Measurements from ENCODE around the gene NDUFV2.

Gene NDUFV2

GRCh38 chr18:9120796-9121195, 18.3 kb downstream of the NDUFV2 start:
- DNase-seq, result no peak

GRCh38 chr18:9123520-9123919, 21.0 kb downstream of the NDUFV2 start:
- no peak for DNase-seq

- no peak for DNase-seq
Observed at GRCh38 chr18:9124824-9125223, 22.3 kb downstream of the NDUFV2 start.

- no peak for DNase-seq
Observed at GRCh38 chr18:9126337-9126736, 23.8 kb downstream of the NDUFV2 start.

GRCh38 chr18:9130195-9130594, 27.7 kb downstream of the NDUFV2 start:
- DNase-seq, result no peak

- DNase-seq, result no peak
Observed at GRCh38 chr18:9130806-9131205, 28.3 kb downstream of the NDUFV2 start.

- no peak for DNase-seq
Observed at GRCh38 chr18:9132628-9133027, 30.1 kb downstream of the NDUFV2 start.

- DNase-seq, result no peak
Observed at GRCh38 chr18:9133225-9133624, 30.7 kb downstream of the NDUFV2 start.

GRCh38 chr18:9135081-9135911, 32.8 kb downstream of the NDUFV2 start:
- no peak for DNase-seq

GRCh38 chr18:9135912-9136314, 33.4 kb downstream of the NDUFV2 start:
- no peak for DNase-seq

- peak; percentile 99 for DNase-seq
Observed at GRCh38 chr18:9136315-9137155, 34.0 kb downstream of the NDUFV2 start, which contains the start of gene ANKRD12. Gene ANKRD12, plus strand, starts transcription at chr18:9136781. Its CDS starts 45,652 bp downstream, at chr18:9182433.

- DNase-seq, result peak; percentile 76
Observed at GRCh38 chr18:9137168-9138066, 34.9 kb downstream of the NDUFV2 start.

GRCh38 chr18:9139400-9140039, 37.0 kb downstream of the NDUFV2 start:
- no peak for DNase-seq

- no peak for DNase-seq
Observed at GRCh38 chr18:9140381-9140780, 37.9 kb downstream of the NDUFV2 start.

GRCh38 chr18:9140984-9141383, 38.5 kb downstream of the NDUFV2 start:
- no peak for DNase-seq

- no peak for DNase-seq
Observed at GRCh38 chr18:9146224-9146623, 43.7 kb downstream of the NDUFV2 start.

- DNase-seq, result peak; percentile 25
Observed at GRCh38 chr18:9147440-9148202, 45.1 kb downstream of the NDUFV2 start.

- DNase-seq, result no peak
Observed at GRCh38 chr18:9148203-9148552, 45.7 kb downstream of the NDUFV2 start.

- no peak for DNase-seq
Observed at GRCh38 chr18:9150121-9150520, 47.6 kb downstream of the NDUFV2 start.

GRCh38 chr18:9153256-9153655, 50.8 kb downstream of the NDUFV2 start:
- no peak for DNase-seq

GRCh38 chr18:9156604-9157249, 54.2 kb downstream of the NDUFV2 start:
- no peak for DNase-seq

All from activated naive CD4-positive, alpha-beta T cell treated with Interleukin-2 at 50 U/mL for 16 hours (primary cell).